GM18907 (cell line): ENCODE measurements around the gene CDC42BPA.
A peak's percentile ranks its signal among the peaks of the same experiment; 100 is the strongest.
"Not testable (repeated sequence)": the region's sequence is repeated elsewhere in the genome, so short reads cannot be mapped to it uniquely, and the experiment has no call there.

ENCODE experiments used
- ATAC-seq: cut with Tn5 transposase; IDR thresholded peaks from one replicate; pipeline ENCODE4 v1.9.1; 2021; ENCODE audit warnings: mild to moderate bottlenecking, moderate library complexity; ENCODE audit not compliant: unreplicated experiment

CDC42BPA gene

GRCh38 chr1:227003165-227003564, 315.1 kb downstream of the CDC42BPA start:
- ATAC-seq: no peak

- no peak for ATAC-seq
Measured at GRCh38 chr1:227002531-227003049, 315.7 kb downstream of the CDC42BPA start.

GRCh38 chr1:226999579-226999978, 318.7 kb downstream of the CDC42BPA start:
- not testable (repeated sequence) for ATAC-seq

- peak; percentile 96 for ATAC-seq
Measured at GRCh38 chr1:226995365-226996332, 322.6 kb downstream of the CDC42BPA start.

GRCh38 chr1:226994586-226995364, 323.5 kb downstream of the CDC42BPA start:
- ATAC-seq: no peak

- ATAC-seq: no peak
Measured at GRCh38 chr1:226993814-226994585, 324.3 kb downstream of the CDC42BPA start.

GRCh38 chr1:226991920-226992319, 326.4 kb downstream of the CDC42BPA start:
- no peak for ATAC-seq

GRCh38 chr1:226990133-226990716, 328.1 kb downstream of the CDC42BPA start:
- ATAC-seq: peak; percentile 83

GRCh38 chr1:226989085-226989920, 329.0 kb downstream of the CDC42BPA start:
- ATAC-seq: no peak

GRCh38 chr1:226988334-226988666, 330.0 kb downstream of the CDC42BPA start:
- ATAC-seq: no peak

- ATAC-seq: no peak
Measured at GRCh38 chr1:226987623-226988333, 330.5 kb downstream of the CDC42BPA start.

GRCh38 chr1:226987179-226987536, 331.1 kb downstream of the CDC42BPA start:
- no peak for ATAC-seq

GRCh38 chr1:226986496-226987178, 331.7 kb downstream of the CDC42BPA start:
- no peak for ATAC-seq

GRCh38 chr1:226985839-226986463, 332.3 kb downstream of the CDC42BPA start:
- no peak for ATAC-seq

GRCh38 chr1:226985239-226985838, 333.0 kb downstream of the CDC42BPA start:
- no peak for ATAC-seq

GRCh38 chr1:226984521-226985238, 333.6 kb downstream of the CDC42BPA start:
- no peak for ATAC-seq

- ATAC-seq: no peak
Measured at GRCh38 chr1:226983992-226984364, 334.3 kb downstream of the CDC42BPA start.
